Fibroblast of villous mesenchyme (primary cell): ENCODE data around the gene NCOR1. TPM values are rescaled to one million over a fixed set of nuclear protein-coding genes. Genes with fewer than 3 reads are reported as not detected.
A peak's percentile ranks its signal among the peaks of the same experiment; 100 is the strongest.

Experiments
- DNase-seq: peaks from one replicate; pipeline ENCODE4 v3.0.0-alpha.2; 2010; ENCODE audit warnings: low read depth
- H3K4me3 ChIP-seq: 2 replicates; pipeline ENCODE4 v1.5.1; 2011; ENCODE audit warnings: low read depth, mild to moderate bottlenecking, low read length
- small RNA-seq: library from RNA; depleted of rRNA; stranded (forward); fragments of <200 nt; gene quantifications from one replicate; pipeline ENCODE3, GENCODE V24; 2012
- total RNA-seq: library from RNA; depleted of rRNA; stranded (reverse); fragments of >200 nt; gene quantifications from 2 replicates; pipeline ENCODE4 v1.2.3, GENCODE V29; 2012
- TF ChIP-seq, protein P1 (sequence below): IDR thresholded peaks from 2 replicates; pipeline ENCODE4 v1.5.1; 2012; ENCODE audit warnings: low read depth, mild to moderate bottlenecking, low read length; ENCODE audit not compliant: insufficient read depth

Gene NCOR1
- total RNA-seq, 1 donor: 83.3 TPM

DNA sequence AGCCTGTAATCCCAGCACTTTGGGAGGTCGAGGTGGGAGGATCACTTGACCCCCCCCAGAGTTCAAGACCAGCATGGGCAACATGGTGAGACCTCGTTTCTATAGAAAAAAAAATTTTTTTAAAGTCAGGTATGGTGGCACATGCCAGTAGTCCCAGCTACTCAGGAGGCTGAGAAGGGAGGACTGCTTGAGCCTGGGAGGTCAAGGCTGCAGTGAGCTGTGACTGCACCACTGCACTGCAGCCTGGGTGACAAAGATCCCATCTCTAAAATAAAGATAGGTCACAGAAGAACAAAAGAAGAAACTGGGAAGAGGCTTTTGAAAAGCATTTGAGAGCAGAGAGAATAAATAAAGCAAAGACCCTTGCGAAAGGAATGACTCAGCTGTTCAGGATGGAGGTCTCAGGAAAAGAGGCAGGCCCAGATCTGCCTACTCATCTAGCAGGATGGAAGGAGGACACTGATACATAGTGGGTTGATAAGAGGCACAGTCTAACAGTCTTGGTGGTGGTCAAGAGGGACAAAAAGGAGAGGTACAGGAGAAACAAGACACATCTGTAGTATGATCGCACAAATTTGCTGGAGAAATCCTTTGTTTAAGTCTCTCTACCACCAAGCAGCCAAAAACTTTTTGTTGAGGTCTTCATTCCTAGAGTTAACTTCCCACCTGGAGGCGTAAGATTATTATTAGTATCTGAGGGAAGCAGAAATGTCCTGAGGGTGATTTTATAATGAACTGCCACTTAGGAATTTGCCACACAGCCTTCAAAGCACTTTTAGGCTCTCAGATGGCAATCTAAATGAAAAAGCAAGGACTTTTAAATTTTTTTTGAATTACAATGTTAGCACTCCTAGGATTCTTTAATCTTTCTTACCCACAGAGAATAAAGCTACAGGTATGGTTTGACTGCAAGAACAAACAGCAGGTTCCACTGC is 233.4 kb downstream of the NCOR1 start:
- TF ChIP-seq, protein P1, sequence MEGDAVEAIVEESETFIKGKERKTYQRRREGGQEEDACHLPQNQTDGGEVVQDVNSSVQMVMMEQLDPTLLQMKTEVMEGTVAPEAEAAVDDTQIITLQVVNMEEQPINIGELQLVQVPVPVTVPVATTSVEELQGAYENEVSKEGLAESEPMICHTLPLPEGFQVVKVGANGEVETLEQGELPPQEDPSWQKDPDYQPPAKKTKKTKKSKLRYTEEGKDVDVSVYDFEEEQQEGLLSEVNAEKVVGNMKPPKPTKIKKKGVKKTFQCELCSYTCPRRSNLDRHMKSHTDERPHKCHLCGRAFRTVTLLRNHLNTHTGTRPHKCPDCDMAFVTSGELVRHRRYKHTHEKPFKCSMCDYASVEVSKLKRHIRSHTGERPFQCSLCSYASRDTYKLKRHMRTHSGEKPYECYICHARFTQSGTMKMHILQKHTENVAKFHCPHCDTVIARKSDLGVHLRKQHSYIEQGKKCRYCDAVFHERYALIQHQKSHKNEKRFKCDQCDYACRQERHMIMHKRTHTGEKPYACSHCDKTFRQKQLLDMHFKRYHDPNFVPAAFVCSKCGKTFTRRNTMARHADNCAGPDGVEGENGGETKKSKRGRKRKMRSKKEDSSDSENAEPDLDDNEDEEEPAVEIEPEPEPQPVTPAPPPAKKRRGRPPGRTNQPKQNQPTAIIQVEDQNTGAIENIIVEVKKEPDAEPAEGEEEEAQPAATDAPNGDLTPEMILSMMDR: no peak
- DNase-seq: peak; percentile 67
- H3K4me3 ChIP-seq: no peak overlapping the region

DNA sequence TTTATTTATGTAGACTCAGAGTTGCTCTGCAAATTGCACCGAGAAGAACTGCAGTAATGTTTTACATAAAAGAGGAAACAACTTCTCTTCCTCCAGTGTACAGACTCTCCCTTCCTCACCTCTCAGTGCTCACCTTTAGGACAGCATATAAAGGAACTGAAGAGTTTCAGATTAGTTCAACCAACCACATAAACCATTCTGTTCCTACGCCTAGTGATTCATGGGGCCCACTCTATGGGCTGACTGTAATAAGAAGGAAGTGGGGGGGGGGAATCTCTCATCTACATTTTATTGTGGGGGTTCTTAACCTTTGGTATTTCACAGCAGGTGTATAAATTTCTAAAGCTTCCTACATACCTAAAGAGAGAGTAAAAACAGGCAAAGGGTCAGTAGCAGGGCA is 234.1 kb downstream of the NCOR1 start:
- no peak overlapping the region for H3K4me3 ChIP-seq
- TF ChIP-seq, protein P1: no peak
- DNase-seq: no peak

Small RNAs within 50 kb of the gene (small RNA-seq; reads per million reads assigned to genes)
- gene RNU6-314P: not detected
- gene RNU6-862P: not detected

Other genes starting within 250 kb of the NCOR1 start
- 5.6 and 16.8 TPM in 2 replicates for gene ZSWIM7, start 215.8 kb downstream of the NCOR1 start, total RNA-seq
- gene TTC19, start 215.7 kb downstream of the NCOR1 start, total RNA-seq: 41.0 and 47.7 TPM in 2 replicates
- gene PIGL, start 1.7 kb upstream of the NCOR1 start, total RNA-seq: 14.7 and 19.6 TPM in 2 replicates
- gene CENPV, start 137.9 kb upstream of the NCOR1 start, total RNA-seq: 20.3 and 33.8 TPM in 2 replicates
- 1,346 and 1,383 TPM in 2 replicates for gene UBB, start 165.6 kb upstream of the NCOR1 start, total RNA-seq
- 53.5 and 106 TPM in 2 replicates for gene TRPV2, start 200.0 kb upstream of the NCOR1 start, total RNA-seq